ENCODE results near the gene ZMYND15. TPM values are rescaled to one million over a fixed set of nuclear protein-coding genes. Genes with fewer than 3 reads are reported as not detected.

ZMYND15 gene
- total and polyA plus RNA-seq, 2 donors (not counting 3 experiments of a cell fraction or from before 2014, with no cell fraction given) = 0.12 to 0.44 TPM

DNA sequence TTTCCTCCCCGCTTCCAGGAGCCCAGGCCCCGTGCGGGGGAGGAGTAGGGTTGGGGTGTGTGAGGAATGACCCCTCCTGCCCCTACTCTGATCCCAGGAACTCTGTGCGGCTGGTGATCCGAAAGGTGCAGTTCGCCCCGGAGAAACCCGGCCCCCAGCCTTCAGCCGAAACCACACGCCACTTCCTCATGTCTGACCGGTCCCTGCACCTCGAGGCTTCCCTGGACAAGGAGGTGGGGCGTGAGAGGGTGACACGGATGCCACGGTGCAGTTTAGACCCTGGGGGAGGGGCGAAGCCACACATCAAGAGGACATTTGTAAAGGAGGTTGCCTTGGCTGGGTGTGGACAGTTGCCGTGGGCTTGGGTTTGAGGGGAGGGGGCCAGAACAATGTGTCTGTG is 21.8 kb upstream of the ZMYND15 start:
- Histone ChIP-seq H3K9me3 (replicated peaks; ENCODE audit: control insufficient read depth, insufficient read depth, low read length) (no peaks in the 10 kb centered on the region), H3K4me3 (replicated peaks in 1 of 3; ENCODE audit: insufficient read depth in 1 of 3, low read depth in 1 of 3, low read length in 3 of 3) (no peak overlapping the region), H2AFZ (ENCODE audit: low read depth, low read length) (no peak overlapping the region), H3K79me2 (ENCODE audit: control insufficient read depth, insufficient read depth, low read length) (no peaks in the 10 kb centered on the region), H3K36me3 (ENCODE audit: control insufficient read depth in 2 of 2, extremely low read depth in 1 of 2, insufficient read depth in 2 of 2, low read length in 2 of 2) (peaks cover 0 to 4% of the 10 kb centered on the region in 2 experiments), H3K27ac (ENCODE audit: insufficient read depth, low read depth, low read length) (no peak overlapping the region), H3K9me1 (replicated peaks; ENCODE audit: control insufficient read depth, extremely low read depth, insufficient read depth, low read length) (no peaks in the 10 kb centered on the region), H3K4me1 (ENCODE audit: control insufficient read depth, extremely low read depth, insufficient read depth, low read length) (peaks cover 11% of the 10 kb centered on the region), H4K20me1 (replicated peaks; ENCODE audit: control insufficient read depth, extremely low read depth, insufficient read depth, low read length) (no peaks in the 10 kb centered on the region), H3K4me2 (ENCODE audit: insufficient read depth, low read length) (no peak overlapping the region), H3K9ac (replicated peaks; ENCODE audit: extremely low read depth, insufficient read depth, low read length) (no peak overlapping the region), H3K27me3 (ENCODE audit: control insufficient read depth in 2 of 2, insufficient read depth in 2 of 2, low read length in 2 of 2) (no peaks in the 10 kb centered on the region)
- dilution Hi-C loops (cut with MboI; ENCODE audit: extremely low pct_ligation_motif_present, low sequenced_read_pairs) (no loop called here), intact Hi-C loops (cut with micrococcal nuclease) (no loop called here)
- DNase-seq (ENCODE audit: low read depth, low spot score) = no peak
- BruUV-seq (replicated peaks) = no TSS peak
- no peak for TF ChIP-seq JUN (IDR thresholded peaks at IDR 0.05; ENCODE audit: borderline replicate concordance, insufficient read depth, insufficient read length, low read depth)
- TF ChIP-seq POLR2A (IDR thresholded peaks at IDR 0.05; ENCODE audit: low read depth, low read length) = no peak
- TF ChIP-seq, protein P1, sequence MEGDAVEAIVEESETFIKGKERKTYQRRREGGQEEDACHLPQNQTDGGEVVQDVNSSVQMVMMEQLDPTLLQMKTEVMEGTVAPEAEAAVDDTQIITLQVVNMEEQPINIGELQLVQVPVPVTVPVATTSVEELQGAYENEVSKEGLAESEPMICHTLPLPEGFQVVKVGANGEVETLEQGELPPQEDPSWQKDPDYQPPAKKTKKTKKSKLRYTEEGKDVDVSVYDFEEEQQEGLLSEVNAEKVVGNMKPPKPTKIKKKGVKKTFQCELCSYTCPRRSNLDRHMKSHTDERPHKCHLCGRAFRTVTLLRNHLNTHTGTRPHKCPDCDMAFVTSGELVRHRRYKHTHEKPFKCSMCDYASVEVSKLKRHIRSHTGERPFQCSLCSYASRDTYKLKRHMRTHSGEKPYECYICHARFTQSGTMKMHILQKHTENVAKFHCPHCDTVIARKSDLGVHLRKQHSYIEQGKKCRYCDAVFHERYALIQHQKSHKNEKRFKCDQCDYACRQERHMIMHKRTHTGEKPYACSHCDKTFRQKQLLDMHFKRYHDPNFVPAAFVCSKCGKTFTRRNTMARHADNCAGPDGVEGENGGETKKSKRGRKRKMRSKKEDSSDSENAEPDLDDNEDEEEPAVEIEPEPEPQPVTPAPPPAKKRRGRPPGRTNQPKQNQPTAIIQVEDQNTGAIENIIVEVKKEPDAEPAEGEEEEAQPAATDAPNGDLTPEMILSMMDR (IDR thresholded peaks at IDR 0.05; ENCODE audit: extremely low read depth in 1 of 2, insufficient read depth in 1 of 2, low read depth in 1 of 2, low read length in 2 of 2) = no peak
- TF ChIP-seq, protein P2, sequence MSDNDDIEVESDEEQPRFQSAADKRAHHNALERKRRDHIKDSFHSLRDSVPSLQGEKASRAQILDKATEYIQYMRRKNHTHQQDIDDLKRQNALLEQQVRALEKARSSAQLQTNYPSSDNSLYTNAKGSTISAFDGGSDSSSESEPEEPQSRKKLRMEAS (IDR thresholded peaks at IDR 0.05; ENCODE audit: insufficient read depth, insufficient read length) = no peak
- no peak for TF ChIP-seq MYC (IDR thresholded peaks at IDR 0.05; ENCODE audit: low read depth, low read length)
- no peak for TF ChIP-seq FOS (IDR thresholded peaks at IDR 0.05; ENCODE audit: borderline replicate concordance, insufficient read depth, low read length)
- TF ChIP-seq EZH2 (IDR thresholded peaks at IDR 0.05; ENCODE audit: borderline replicate concordance, low read depth, low read length, severe bottlenecking) = no peak
- TF ChIP-seq GATA2 (IDR thresholded peaks at IDR 0.05; ENCODE audit: insufficient read depth, insufficient read length, low read depth, low read length) = no peak
- no peak for TF ChIP-seq POLR2AphosphoS5 (IDR thresholded peaks at IDR 0.05; ENCODE audit: insufficient read depth, low read depth, low read length)
- POLR2A ChIA-PET = no interaction called here
- CTCF ChIA-PET = no interaction called here
- FAIRE-seq = no peak
